Fibroblast of skin of back (primary cell): ENCODE results near the gene PARVB.

ENCODE experiments used
- DNase-seq: peaks from one replicate; pipeline ENCODE4 v3.0.0-alpha.2; 2013

The PARVB gene

GRCh38 chr22:44186121-44186510, 162.0 kb downstream of the PARVB start:
- DNase-seq, result no peak

- DNase-seq, result no peak
Observed at GRCh38 chr22:44186737-44187136, 162.6 kb downstream of the PARVB start.

- DNase-seq, result no peak
Observed at GRCh38 chr22:44187652-44188230, 163.6 kb downstream of the PARVB start.

GRCh38 chr22:44188316-44188715, 164.2 kb downstream of the PARVB start:
- no peak for DNase-seq

GRCh38 chr22:44188986-44189630, 165.0 kb downstream of the PARVB start:
- DNase-seq, result no peak

- no peak for DNase-seq
Observed at GRCh38 chr22:44190381-44190976, 166.4 kb downstream of the PARVB start.

- DNase-seq, result peak; percentile 39
Observed at GRCh38 chr22:44191036-44191454, 166.9 kb downstream of the PARVB start.

- DNase-seq, result no peak
Observed at GRCh38 chr22:44192098-44192815, 168.2 kb downstream of the PARVB start.

- no peak for DNase-seq
Observed at GRCh38 chr22:44192816-44193534, 168.9 kb downstream of the PARVB start.

- DNase-seq, result no peak
Observed at GRCh38 chr22:44193535-44193891, 169.4 kb downstream of the PARVB start.

- no peak for DNase-seq
Observed at GRCh38 chr22:44194569-44194968, 170.5 kb downstream of the PARVB start.

GRCh38 chr22:44195189-44195871, 171.2 kb downstream of the PARVB start:
- DNase-seq, result no peak

GRCh38 chr22:44196241-44196640, 172.1 kb downstream of the PARVB start:
- no peak for DNase-seq

GRCh38 chr22:44196731-44197131, 172.6 kb downstream of the PARVB start:
- DNase-seq, result no peak

- DNase-seq, result no peak
Observed at GRCh38 chr22:44197271-44197670, 173.2 kb downstream of the PARVB start.

GRCh38 chr22:44199164-44199563, 175.1 kb downstream of the PARVB start:
- no peak for DNase-seq

- no peak for DNase-seq
Observed at GRCh38 chr22:44199866-44200265, 175.8 kb downstream of the PARVB start.

- DNase-seq, result no peak
Observed at GRCh38 chr22:44200451-44200850, 176.3 kb downstream of the PARVB start.

- DNase-seq, result no peak
Observed at GRCh38 chr22:44200855-44201550, 176.9 kb downstream of the PARVB start.

- no peak for DNase-seq
Observed at GRCh38 chr22:44201665-44202064, 177.6 kb downstream of the PARVB start.

GRCh38 chr22:44202261-44202789, 178.2 kb downstream of the PARVB start:
- peak; percentile 77 for DNase-seq
